Panc1 (cell line): ENCODE data around the gene FBXO7. TPM values are rescaled to one million over a fixed set of nuclear protein-coding genes. Genes with fewer than 3 reads are reported as not detected.
"Not testable (repeated sequence)": the region's sequence is repeated elsewhere in the genome, so short reads cannot be mapped to it uniquely, and the experiment has no call there.

Source experiments
- ATAC-seq: fragments of 200-7000 bp; cut with Tn5 transposase; 2 replicates; pipeline ENCODE4 v1.9.1; 2020; ENCODE audit warnings: mild to moderate bottlenecking, moderate library complexity
- BruUV-seq: library from RNA; stranded (reverse); fragments of 400-500 nt; replicated peaks from 2 replicates; lab custom pipeline; 2021; lab: Mats Ljungman, UMichigan
- CTCF ChIA-PET: fragments of 300-600 bp; sonication (Branson Sonifier 250); formaldehyde crosslinking; loops from one replicate; lab custom pipeline; 2022; ENCODE audit warnings: antibody characterized with exemption; lab: Charles Lee
- POLR2A ChIA-PET: fragments of 300-600 bp; sonication (Branson Sonifier 250); formaldehyde crosslinking; loops from one replicate; lab custom pipeline; 2022; ENCODE audit warnings: antibody characterized with exemption; lab: Charles Lee
- DNase-seq: peaks from one replicate; pipeline ENCODE4 v3.0.0-alpha.2; 2010; ENCODE audit warnings: low read depth, low spot score
- H3K27ac ChIP-seq: 2 replicates; pipeline ENCODE4 v1.5.1; 2011; ENCODE audit warnings: mild to moderate bottlenecking, low read length, inconsistent platforms
- H3K27me3 ChIP-seq: fragments of 200-500 bp; sonication (Bioruptor generic); 2 replicates; pipeline ENCODE4 v1.6.0; 2014; ENCODE audit warnings: low read length, inconsistent platforms; ENCODE audit not compliant: control insufficient read depth, insufficient read depth
- H3K36me3 ChIP-seq: fragments of 200-500 bp; sonication (Bioruptor generic); 2 replicates; pipeline ENCODE4 v1.5.1; 2014; ENCODE audit warnings: inconsistent platforms, mild to moderate bottlenecking, low read length, moderate library complexity; ENCODE audit not compliant: control insufficient read depth, insufficient read depth
- H3K4me1 ChIP-seq: 2 replicates; pipeline ENCODE4 v1.5.1; 2011; ENCODE audit warnings: inconsistent platforms, mild to moderate bottlenecking, low read length, moderate library complexity; ENCODE audit not compliant: control insufficient read depth, insufficient read depth
- H3K4me3 ChIP-seq, 2 experiments: 2 replicates each; pipeline ENCODE4 v1.5.1; 2011 to 2012; ENCODE audit warnings: low read depth in 2 of 2, low read length in 2 of 2, mild to moderate bottlenecking in 2 of 2, inconsistent platforms in 1 of 2, moderate library complexity in 1 of 2
- H3K9me3 ChIP-seq: fragments of 200-500 bp; sonication (Bioruptor generic); 2 replicates; pipeline ENCODE4 v1.5.1; 2014; ENCODE audit warnings: low read depth, mild to moderate bottlenecking, inconsistent platforms, low read length, moderate library complexity; ENCODE audit not compliant: control insufficient read depth, insufficient read depth
- CTCF ChIP-seq: fragments of 450-650 bp; IDR thresholded peaks from 2 replicates; pipeline ENCODE4 v1.5.1; 2017; ENCODE audit warnings: mild to moderate bottlenecking
- POLR2AphosphoS5 ChIP-seq: IDR thresholded peaks from 2 replicates; pipeline ENCODE4 v1.6.1; 2012; ENCODE audit warnings: mild to moderate bottlenecking, low read depth, low read length, moderate library complexity
- REST ChIP-seq, 2 experiments: IDR thresholded peaks; 2 replicates each; pipeline ENCODE4 v1.6.1; 2011 to 2012; ENCODE audit warnings: low read depth in 2 of 2, control low read depth in 1 of 2, low read length in 1 of 2, mild to moderate bottlenecking in 1 of 2, moderate library complexity in 1 of 2; ENCODE audit not compliant: insufficient read depth in 1 of 2
- SIN3A ChIP-seq: IDR thresholded peaks from 2 replicates; pipeline ENCODE4 v1.6.1; 2012; ENCODE audit warnings: low read depth, mild to moderate bottlenecking, low read length, moderate library complexity, borderline replicate concordance; ENCODE audit not compliant: insufficient read depth
- TCF7L2 ChIP-seq: IDR thresholded peaks from 2 replicates; pipeline ENCODE4 v1.6.1; 2011; ENCODE audit warnings: mild to moderate bottlenecking, low read depth, low read length, inconsistent platforms
- in situ Hi-C: cut with HindIII; loops from 2 replicates; pipeline ENCODE4 v1.10.0; 2016; ENCODE audit warnings: low sequenced_read_pairs, low pct_unique_long_range_greater_than_20kb
- intact Hi-C: fragments of 100-400 bp; cut with micrococcal nuclease; formaldehyde crosslinking; loops from one replicate; pipeline ENCODE4 v1.10.0; 2022; ENCODE audit not compliant: unreplicated experiment
- total RNA-seq: library from RNA; stranded (reverse); gene quantifications from one replicate; pipeline ENCODE4 v1.2.1, GENCODE V29; 2021; ENCODE audit not compliant: unreplicated experiment

Gene FBXO7
- total RNA-seq, 1 experiment from 2014 or later = 67.8 TPM

GRCh38 chr22:32477596-32477995 lies 3.0 kb downstream of the FBXO7 start:
- ChIA-PET POLR2A (no interaction called here), CTCF (no interaction called here)
- DNase-seq (no peak), ATAC-seq (no peak)
- Histone ChIP-seq H3K27me3 (no peaks in the 10 kb centered on the region), H3K27ac (no peak overlapping the region), H3K4me3 (no peak overlapping the region), H3K36me3 (peaks cover 8% of the 10 kb centered on the region; the same call in 1 of the 2 replicates), H3K9me3 (no peaks in the 10 kb centered on the region), H3K4me1 (peaks cover 10% of the 10 kb centered on the region)
- intact Hi-C loops = no loop called here
- in situ Hi-C loops = no loop called here
- TF ChIP-seq REST (IDR thresholded peaks at IDR 0.05; ENCODE audit: insufficient read depth in 1 of 2, low read depth in 2 of 2, low read length in 1 of 2) = no peak
- no peak for TF ChIP-seq POLR2AphosphoS5
- TF ChIP-seq SIN3A = no peak
- no peak for TF ChIP-seq CTCF
- no peak for TF ChIP-seq TCF7L2
- no TSS peak for BruUV-seq

GRCh38 chr22:32478552-32478951 lies 3.9 kb downstream of the FBXO7 start:
- H3K4me1 ChIP-seq, in situ Hi-C loops, H3K27me3 ChIP-seq, POLR2A ChIA-PET, H3K9me3 ChIP-seq, H3K36me3 ChIP-seq, H3K4me3 ChIP-seq, BruUV-seq, CTCF ChIA-PET, ATAC-seq, DNase-seq, intact Hi-C loops, H3K27ac ChIP-seq: not testable (repeated sequence)

DNA sequence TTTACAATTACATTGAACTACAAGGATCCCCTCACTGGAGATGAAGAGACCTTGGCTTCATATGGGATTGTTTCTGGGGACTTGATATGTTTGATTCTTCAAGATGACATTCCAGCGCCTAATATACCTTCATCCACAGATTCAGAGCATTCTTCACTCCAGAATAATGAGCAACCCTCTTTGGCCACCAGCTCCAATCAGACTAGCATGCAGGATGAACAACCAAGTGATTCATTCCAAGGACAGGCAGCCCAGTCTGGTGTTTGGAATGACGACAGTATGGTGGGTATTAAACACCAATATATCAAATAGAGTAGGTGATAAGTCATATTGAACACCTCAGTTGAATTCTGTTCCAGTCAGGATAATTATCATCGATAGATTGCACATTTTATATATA lies 4.4 kb downstream of the FBXO7 start:
- Histone ChIP-seq H3K4me1 (peaks cover 4% of the 10 kb centered on the region), H3K9me3 (no peaks in the 10 kb centered on the region), H3K4me3 (no peak overlapping the region), H3K27me3 (no peaks in the 10 kb centered on the region), H3K36me3 (peaks cover 8% of the 10 kb centered on the region; the same call in 1 of the 2 replicates), H3K27ac (no peak overlapping the region)
- POLR2A ChIA-PET = no interaction called here
- in situ Hi-C loops (no loop called here), intact Hi-C loops (no loop called here)
- no TSS peak for BruUV-seq
- TF ChIP-seq REST (IDR thresholded peaks at IDR 0.05; ENCODE audit: insufficient read depth in 1 of 2, low read depth in 2 of 2, low read length in 1 of 2) = no peak
- no peak for TF ChIP-seq SIN3A
- TF ChIP-seq CTCF = no peak
- no peak for TF ChIP-seq TCF7L2
- no peak for TF ChIP-seq POLR2AphosphoS5
- ATAC-seq (no peak), DNase-seq (no peak)
- CTCF ChIA-PET = no interaction called here
